ENCODE measurements around the gene GPC1.
A peak's percentile ranks its signal among the peaks of the same experiment; 100 is the strongest.

Gene GPC1

DNA sequence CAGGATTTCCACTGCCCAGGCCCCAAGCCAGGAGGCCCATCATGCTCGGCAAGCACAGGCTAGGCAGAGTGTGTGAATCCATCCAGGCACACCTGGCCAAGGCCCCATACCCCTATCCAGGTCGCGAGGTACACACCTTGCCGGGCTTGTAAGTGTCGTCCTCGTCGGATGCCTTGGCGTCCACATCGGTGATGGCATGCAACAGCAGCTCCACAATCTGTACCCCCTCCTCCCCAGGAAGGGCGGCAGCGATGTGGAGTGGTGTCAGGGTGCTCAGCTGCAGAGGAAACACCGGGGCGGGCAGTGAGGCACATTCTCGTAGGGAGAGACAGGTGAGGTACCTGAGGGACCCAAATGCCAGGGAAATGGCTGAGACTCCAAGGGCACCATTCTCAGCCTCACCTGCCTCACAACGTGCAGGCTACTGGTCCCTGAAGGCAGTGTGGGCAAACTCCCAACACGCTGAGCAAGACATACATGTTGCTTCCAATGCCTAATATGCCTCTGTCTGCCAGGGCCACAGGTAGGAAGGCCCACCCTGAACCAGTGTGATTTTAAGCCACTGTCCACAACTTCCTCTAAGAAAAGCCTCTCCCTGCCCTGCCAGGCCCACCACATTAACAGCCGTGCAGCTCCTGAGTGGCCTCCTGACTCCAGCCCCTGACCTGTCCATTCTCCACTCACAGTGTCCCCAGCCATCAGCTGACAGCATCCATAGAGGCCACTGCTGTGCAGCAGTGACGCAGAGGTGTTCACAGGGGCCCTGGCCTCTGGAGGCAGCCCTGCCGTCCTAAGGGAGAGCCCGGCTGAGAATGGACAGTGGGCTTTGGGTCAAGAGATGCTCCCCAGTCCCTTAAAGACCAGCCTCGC is 77.4 kb downstream of the GPC1 start:
- ATAC-seq (no peak), DNase-seq (no peak)
- H3K4me1 Mint-ChIP-seq = peaks cover 15% of the 10 kb centered on the region
- H3K9me3 Mint-ChIP-seq = no peaks in the 10 kb centered on the region
- no peak overlapping the region for H3K4me3 Mint-ChIP-seq
- no peak overlapping the region for H3K27ac Mint-ChIP-seq
- peaks cover 3% of the 10 kb centered on the region for H3K36me3 Mint-ChIP-seq (ENCODE audit: low read depth)
- H3K27me3 Mint-ChIP-seq = no peaks in the 10 kb centered on the region

DNA sequence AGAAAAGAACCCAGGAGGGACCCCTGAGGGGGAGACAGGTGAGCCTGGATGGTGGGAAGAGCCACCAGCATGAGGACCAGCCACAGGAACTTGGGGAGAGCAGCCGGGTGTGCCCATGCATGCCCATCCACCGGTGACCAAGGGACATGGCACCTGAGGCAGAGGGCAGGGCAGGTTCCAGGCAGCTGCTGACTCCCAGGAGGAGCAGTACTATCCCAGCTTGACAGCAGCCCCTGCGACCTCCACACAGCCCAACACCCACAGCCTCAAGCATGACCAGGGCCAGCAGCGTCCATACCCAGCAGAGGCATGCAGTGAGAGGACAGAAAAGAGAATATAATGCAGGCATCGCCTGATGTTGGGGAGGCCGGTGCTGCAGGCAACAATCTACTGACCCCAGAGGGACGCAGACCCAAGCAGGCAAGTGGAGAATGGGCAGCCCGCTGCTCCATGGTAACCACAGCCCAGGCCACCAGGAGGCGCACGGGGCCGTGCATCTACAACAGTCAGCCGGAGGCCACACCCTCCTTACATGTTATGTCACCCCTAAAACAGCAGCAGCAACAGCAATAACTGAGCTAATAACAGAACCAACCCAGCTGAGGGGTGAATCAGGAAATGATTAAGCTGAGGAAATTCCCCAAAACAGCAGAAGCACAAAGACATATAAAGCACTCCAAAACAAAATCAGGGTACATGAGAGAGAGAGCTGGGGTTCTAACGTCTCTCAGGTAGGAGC is 78.3 kb downstream of the GPC1 start:
- H3K9me3 Mint-ChIP-seq = no peaks in the 10 kb centered on the region
- H3K4me1 Mint-ChIP-seq = peaks cover 15% of the 10 kb centered on the region
- ATAC-seq (peak; percentile 95), DNase-seq (peak; percentile 84)
- H3K36me3 Mint-ChIP-seq (ENCODE audit: low read depth) = no peaks in the 10 kb centered on the region
- H3K27ac Mint-ChIP-seq = peak overlapping the region; percentile 25
- peak overlapping the region; percentile 24 for H3K4me3 Mint-ChIP-seq
- H3K27me3 Mint-ChIP-seq = no peaks in the 10 kb centered on the region

DNA sequence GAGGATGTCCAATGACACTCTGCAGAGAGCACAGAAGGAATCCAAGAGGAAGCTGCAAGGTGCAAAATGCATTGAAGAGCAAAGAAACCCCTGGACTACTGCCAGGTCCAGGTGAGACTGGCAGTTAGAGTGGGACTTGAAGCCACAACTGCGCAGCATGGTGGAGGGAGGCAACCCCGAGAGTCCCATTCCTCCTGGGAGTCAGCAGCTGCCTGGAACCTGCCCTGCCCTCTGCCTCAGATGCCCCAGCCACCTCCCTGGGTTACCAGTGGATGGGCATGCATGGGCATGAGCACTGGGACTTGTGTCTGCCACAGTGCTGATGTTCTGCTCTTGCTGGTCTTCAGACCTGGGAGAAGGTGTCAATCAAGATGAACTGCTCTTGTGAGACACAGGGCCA is 79.2 kb downstream of the GPC1 start:
- peaks cover 15% of the 10 kb centered on the region for H3K4me1 Mint-ChIP-seq
- no peaks in the 10 kb centered on the region for H3K36me3 Mint-ChIP-seq (ENCODE audit: low read depth)
- no peak overlapping the region for H3K4me3 Mint-ChIP-seq
- H3K27me3 Mint-ChIP-seq = no peaks in the 10 kb centered on the region
- H3K27ac Mint-ChIP-seq = no peak overlapping the region
- ATAC-seq = no peak
- no peaks in the 10 kb centered on the region for H3K9me3 Mint-ChIP-seq
- DNase-seq = no peak

DNA sequence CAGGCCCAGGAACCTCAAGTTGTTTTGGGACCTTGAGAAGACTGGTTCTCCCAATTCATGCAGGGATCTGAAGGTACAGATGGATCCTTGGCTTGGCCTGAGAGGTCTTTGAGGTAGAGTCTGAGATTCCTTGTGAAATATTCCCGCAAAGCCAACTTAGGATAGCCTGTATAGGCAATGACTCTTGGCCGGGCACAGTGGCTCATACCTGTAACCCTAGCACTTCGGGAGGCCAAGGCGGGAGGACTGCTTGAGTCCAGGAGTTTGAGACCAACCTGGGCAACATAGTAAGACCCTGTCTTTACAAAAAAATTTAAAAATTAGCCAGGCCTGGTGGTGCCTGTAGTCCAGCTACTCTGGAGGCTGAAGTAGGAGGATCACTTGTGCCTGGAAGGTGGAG is 81.9 kb downstream of the GPC1 start:
- H3K4me1 Mint-ChIP-seq = peaks cover 15% of the 10 kb centered on the region
- H3K9me3 Mint-ChIP-seq = no peaks in the 10 kb centered on the region
- H3K4me3 Mint-ChIP-seq = no peak overlapping the region
- no peak overlapping the region for H3K27ac Mint-ChIP-seq
- H3K36me3 Mint-ChIP-seq (ENCODE audit: low read depth) = peaks cover 13% of the 10 kb centered on the region
- DNase-seq = no peak
- H3K27me3 Mint-ChIP-seq = no peaks in the 10 kb centered on the region
- no peak for ATAC-seq

Data from activated naive CD8-positive, alpha-beta T cell treated with anti-CD3 and anti-CD28 coated beads, Interleukin-2, amount 50 U/mL, for 24 hours (primary cell).